ENCODE measurements around the gene POTEJ.
"Not testable (repeated sequence)": the region's sequence is repeated elsewhere in the genome, so short reads cannot be mapped to it uniquely, and the experiment has no call there.

The POTEJ gene

GRCh38 chr2:130601648-130602302 is 9.5 kb upstream of the POTEJ start:
- DNase-seq (ENCODE audit: low read depth in 2 of 2), result not testable (repeated sequence)

- not testable (repeated sequence) for DNase-seq (ENCODE audit: low read depth in 2 of 2)
Observed at GRCh38 chr2:130608276-130609001, 2.8 kb upstream of the POTEJ start.

- not testable (repeated sequence) for DNase-seq (ENCODE audit: low read depth in 2 of 2)
Observed at GRCh38 chr2:130609002-130609920, 2.0 kb upstream of the POTEJ start.

- not testable (repeated sequence) for DNase-seq (ENCODE audit: low read depth in 2 of 2)
Observed at GRCh38 chr2:130610486-130610885, 754 bp upstream of the POTEJ start.

GRCh38 chr2:130628784-130629475 is 17.7 kb downstream of the POTEJ start:
- DNase-seq (ENCODE audit: low read depth in 2 of 2), result not testable (repeated sequence)

- DNase-seq (ENCODE audit: low read depth in 2 of 2), result not testable (repeated sequence)
Observed at GRCh38 chr2:130638973-130639372, 27.7 kb downstream of the POTEJ start.

- not testable (repeated sequence) for DNase-seq (ENCODE audit: low read depth in 2 of 2)
Observed at GRCh38 chr2:130641688-130642087, 30.4 kb downstream of the POTEJ start.

- not testable (repeated sequence) for DNase-seq (ENCODE audit: low read depth in 2 of 2)
Observed at GRCh38 chr2:130649285-130649684, 38.0 kb downstream of the POTEJ start.

- not testable (repeated sequence) for DNase-seq (ENCODE audit: low read depth in 2 of 2)
Observed at GRCh38 chr2:130664506-130664905, 53.3 kb downstream of the POTEJ start.

- DNase-seq (ENCODE audit: low read depth in 2 of 2), result not testable (repeated sequence)
Observed at GRCh38 chr2:130665596-130665995, 54.4 kb downstream of the POTEJ start.

- not testable (repeated sequence) for DNase-seq (ENCODE audit: low read depth in 2 of 2)
Observed at GRCh38 chr2:130667516-130667915, 56.3 kb downstream of the POTEJ start.

- not testable (repeated sequence) for DNase-seq (ENCODE audit: low read depth in 2 of 2)
Observed at GRCh38 chr2:130670026-130670745, 58.9 kb downstream of the POTEJ start.

GRCh38 chr2:130692041-130692770 is 81.0 kb downstream of the POTEJ start:
- not testable (repeated sequence) for DNase-seq (ENCODE audit: low read depth in 2 of 2)

- not testable (repeated sequence) for DNase-seq (ENCODE audit: low read depth in 2 of 2)
Observed at GRCh38 chr2:130693474-130693873, 82.2 kb downstream of the POTEJ start.

GRCh38 chr2:130703250-130703649 is 92.0 kb downstream of the POTEJ start:
- DNase-seq (ENCODE audit: low read depth in 2 of 2), result not testable (repeated sequence)

Measured in stimulated activated CD8-positive, alpha-beta memory T cell treated with anti-CD3 and anti-CD28 coated beads, Interleukin-7, amount 100 ng/mL, for 1 hour (primary cell).